HL-60 (cell line): ENCODE data around the gene UBE2QL1.

ENCODE experiments used
- DNase-seq, 2 experiments: peaks; one replicate each; pipeline ENCODE4 v3.0.0-alpha.2; 2010 to 2020; ENCODE audit warnings: low read depth in 1 of 2, low spot score in 1 of 2
- H3K27ac ChIP-seq: fragments of 250-450 bp; sonication (Bioruptor Pico); replicated peaks from 2 replicates; pipeline ENCODE4 v1.5.1; 2020; ENCODE audit warnings: mild to moderate bottlenecking, moderate library complexity
- H3K27me3 ChIP-seq: fragments of 250-450 bp; sonication (Bioruptor Pico); 2 replicates; pipeline ENCODE4 v1.5.1; 2021; ENCODE audit warnings: mild to moderate bottlenecking, moderate library complexity; ENCODE audit not compliant: insufficient read depth, poor library complexity, severe bottlenecking
- H3K4me3 ChIP-seq: replicated peaks from 2 replicates; pipeline ENCODE4 v1.5.1; 2011; ENCODE audit warnings: mild to moderate bottlenecking, control low read depth, low read length; ENCODE audit not compliant: insufficient read depth
- CTCF ChIP-seq: IDR thresholded peaks from one replicate; pipeline ENCODE4 v1.5.1; 2011; ENCODE audit warnings: low read length, control low read depth, inconsistent platforms; ENCODE audit not compliant: insufficient read depth
- GABPA ChIP-seq: IDR thresholded peaks from 2 replicates; pipeline ENCODE4 v1.6.1; 2012; ENCODE audit warnings: low read depth
- POLR2AphosphoS5 ChIP-seq: IDR thresholded peaks from 2 replicates; pipeline ENCODE4 v1.6.1; 2012; ENCODE audit warnings: low read depth
- REST ChIP-seq: IDR thresholded peaks from 2 replicates; pipeline ENCODE4 v1.6.1; 2012; ENCODE audit warnings: low read depth; ENCODE audit not compliant: insufficient replicate concordance
- SPI1 ChIP-seq: IDR thresholded peaks from 2 replicates; pipeline ENCODE4 v1.6.1; 2012; ENCODE audit warnings: low read depth, mild to moderate bottlenecking, borderline replicate concordance

UBE2QL1 gene

GRCh38 chr5:6456766-6457370, 8.2 kb downstream of the UBE2QL1 start:
- no peak overlapping the region for H3K4me3 ChIP-seq
- H3K27me3 ChIP-seq, result peaks cover 15% of the 10 kb centered on the region
- H3K27ac ChIP-seq, result no peak overlapping the region
- TF ChIP-seq CTCF (no peak), POLR2AphosphoS5 (no peak), SPI1 (no peak)
- DNase-seq, result no peak

GRCh38 chr5:6457592-6457991, 8.9 kb downstream of the UBE2QL1 start:
- Histone ChIP-seq H3K27me3 (peaks cover 9% of the 10 kb centered on the region), H3K27ac (no peak overlapping the region), H3K4me3 (no peak overlapping the region)
- no peak for DNase-seq
- no peak for TF ChIP-seq SPI1
- TF ChIP-seq REST, result no peak
- no peak for TF ChIP-seq POLR2AphosphoS5
- TF ChIP-seq GABPA, result no peak
- TF ChIP-seq CTCF, result no peak

GRCh38 chr5:6458833-6459232, 10.2 kb downstream of the UBE2QL1 start:
- Histone ChIP-seq H3K27me3 (peaks cover 5% of the 10 kb centered on the region), H3K4me3 (no peak overlapping the region), H3K27ac (no peak overlapping the region)
- TF ChIP-seq GABPA, result no peak
- TF ChIP-seq POLR2AphosphoS5, result no peak
- TF ChIP-seq CTCF, result no peak
- no peak for TF ChIP-seq REST
- no peak for DNase-seq

- TF ChIP-seq GABPA (no peak), CTCF (no peak), SPI1 (no peak)
- Histone ChIP-seq H3K27me3 (peaks cover 5% of the 10 kb centered on the region), H3K27ac (no peak overlapping the region), H3K4me3 (no peak overlapping the region)
- DNase-seq, result no peak
Observed at GRCh38 chr5:6459896-6460295, 11.2 kb downstream of the UBE2QL1 start.
